ENCODE data around the gene CCDC158.

DNA sequence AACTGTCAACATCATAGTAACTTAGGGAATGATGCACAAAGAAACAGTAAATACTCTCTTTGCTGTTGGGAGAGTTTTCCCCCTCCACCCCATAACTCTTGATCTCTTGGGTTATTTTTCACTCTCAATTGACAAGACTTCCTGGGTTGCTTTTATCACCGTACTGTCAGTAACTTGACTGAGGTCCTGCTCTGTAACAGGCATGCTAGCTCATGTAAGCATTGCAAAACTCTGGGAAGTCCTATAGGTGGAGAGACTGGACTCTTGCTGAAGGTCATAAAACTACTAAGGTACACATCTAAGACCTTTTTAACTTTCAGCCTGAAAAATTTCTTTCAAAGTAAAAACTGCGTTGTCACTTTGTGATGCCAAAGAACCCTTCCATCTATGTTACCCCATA is 25.0 kb upstream of the CCDC158 start:
- TF ChIP-seq, protein P1, sequence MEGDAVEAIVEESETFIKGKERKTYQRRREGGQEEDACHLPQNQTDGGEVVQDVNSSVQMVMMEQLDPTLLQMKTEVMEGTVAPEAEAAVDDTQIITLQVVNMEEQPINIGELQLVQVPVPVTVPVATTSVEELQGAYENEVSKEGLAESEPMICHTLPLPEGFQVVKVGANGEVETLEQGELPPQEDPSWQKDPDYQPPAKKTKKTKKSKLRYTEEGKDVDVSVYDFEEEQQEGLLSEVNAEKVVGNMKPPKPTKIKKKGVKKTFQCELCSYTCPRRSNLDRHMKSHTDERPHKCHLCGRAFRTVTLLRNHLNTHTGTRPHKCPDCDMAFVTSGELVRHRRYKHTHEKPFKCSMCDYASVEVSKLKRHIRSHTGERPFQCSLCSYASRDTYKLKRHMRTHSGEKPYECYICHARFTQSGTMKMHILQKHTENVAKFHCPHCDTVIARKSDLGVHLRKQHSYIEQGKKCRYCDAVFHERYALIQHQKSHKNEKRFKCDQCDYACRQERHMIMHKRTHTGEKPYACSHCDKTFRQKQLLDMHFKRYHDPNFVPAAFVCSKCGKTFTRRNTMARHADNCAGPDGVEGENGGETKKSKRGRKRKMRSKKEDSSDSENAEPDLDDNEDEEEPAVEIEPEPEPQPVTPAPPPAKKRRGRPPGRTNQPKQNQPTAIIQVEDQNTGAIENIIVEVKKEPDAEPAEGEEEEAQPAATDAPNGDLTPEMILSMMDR (IDR thresholded peaks at IDR 0.05): no peak
- TF ChIP-seq POLR2AphosphoS5 (IDR thresholded peaks at IDR 0.05): no peak

Measured in breast epithelium (tissue), 3 donors.